WTC11 (cell line): ENCODE measurements around the gene FANK1. TPM values are rescaled to one million over a fixed set of nuclear protein-coding genes. Genes with fewer than 3 reads are reported as not detected.

Experiments used
- ATAC-seq: fragments of 200-7000 bp; cut with Tn5 transposase; 2 replicates; pipeline ENCODE4 v1.10.0; 2021; ENCODE audit warnings: mild to moderate bottlenecking, moderate library complexity
- CTCF ChIA-PET: fragments of 300-600 bp; sonication (Branson Sonifier 250); formaldehyde crosslinking; loops from one replicate; lab custom pipeline; 2021; ENCODE audit warnings: antibody characterized with exemption; lab: Charles Lee
- POLR2A ChIA-PET: fragments of 350-600 bp; sonication (Branson Sonifier 250); formaldehyde crosslinking; loops from one replicate; lab custom pipeline; 2021; ENCODE audit warnings: antibody characterized with exemption; lab: Charles Lee
- DNase-seq: peaks from one replicate; pipeline ENCODE4 v3.0.0; 2021; ENCODE audit warnings: low spot score
- H3K27ac Mint-ChIP-seq: 2 replicates; pipeline ENCODE4 v1.8.0; 2021; ENCODE audit warnings: mixed read lengths
- H3K27me3 Mint-ChIP-seq: 2 replicates; pipeline ENCODE4 v1.8.0; 2021; ENCODE audit warnings: low read depth, mild to moderate bottlenecking, moderate library complexity, mixed read lengths
- H3K36me3 Mint-ChIP-seq: 2 replicates; pipeline ENCODE4 v1.8.0; 2021; ENCODE audit warnings: mixed read lengths
- H3K4me1 Mint-ChIP-seq: 2 replicates; pipeline ENCODE4 v1.8.0; 2022; ENCODE audit warnings: mixed read lengths
- H3K4me3 Mint-ChIP-seq: 2 replicates; pipeline ENCODE4 v1.8.0; 2021; ENCODE audit warnings: mild to moderate bottlenecking, moderate library complexity, mixed read lengths
- H3K9me3 Mint-ChIP-seq: 2 replicates; pipeline ENCODE4 v1.8.0; 2021; ENCODE audit warnings: mixed read lengths
- E2F4 ChIP-seq: sonication (generic); formaldehyde crosslinking; IDR thresholded peaks from 2 replicates; pipeline ENCODE4 v1.8.1; 2022; ENCODE audit warnings: low read depth, mild to moderate bottlenecking, moderate library complexity, missing genetic modification reagents, borderline replicate concordance
- FOXP4 ChIP-seq: sonication (generic); formaldehyde crosslinking; IDR thresholded peaks from 2 replicates; pipeline ENCODE4 v1.8.0; 2022; ENCODE audit warnings: mild to moderate bottlenecking, missing genetic modification reagents
- JUN ChIP-seq: sonication (generic); formaldehyde crosslinking; IDR thresholded peaks from 2 replicates; pipeline ENCODE4 v1.8.0; 2023; ENCODE audit warnings: mild to moderate bottlenecking, missing genetic modification reagents
- MYBL2 ChIP-seq: sonication (generic); formaldehyde crosslinking; IDR thresholded peaks from 2 replicates; pipeline ENCODE4 v1.8.1; 2023; ENCODE audit warnings: mild to moderate bottlenecking, moderate library complexity, missing genetic modification reagents
- OVOL2 ChIP-seq: fragments of 250-450 bp; sonication (Bioruptor Pico); IDR thresholded peaks from 2 replicates; pipeline ENCODE4 v1.9.0; 2021; ENCODE audit warnings: mild to moderate bottlenecking, borderline replicate concordance
- RELA ChIP-seq: sonication (generic); formaldehyde crosslinking; IDR thresholded peaks from 2 replicates; pipeline ENCODE4 v1.8.1; 2022; ENCODE audit warnings: missing genetic modification reagents, mild to moderate bottlenecking, borderline replicate concordance
- SMAD4 ChIP-seq: sonication (generic); formaldehyde crosslinking; IDR thresholded peaks from 2 replicates; pipeline ENCODE4 v1.8.0; 2022; ENCODE audit warnings: mild to moderate bottlenecking, missing genetic modification reagents
- SP1 ChIP-seq: sonication (generic); formaldehyde crosslinking; conservative IDR thresholded peaks from 2 replicates; pipeline ENCODE4 v1.8.1; 2022; ENCODE audit warnings: missing genetic modification reagents
- STAT6 ChIP-seq: sonication (generic); formaldehyde crosslinking; conservative IDR thresholded peaks from 2 replicates; pipeline ENCODE4 v1.8.1; 2023; ENCODE audit warnings: mild to moderate bottlenecking, low read depth, missing genetic modification reagents, moderate library complexity
- ZNF138 ChIP-seq: sonication (generic); formaldehyde crosslinking; conservative IDR thresholded peaks from 2 replicates; pipeline ENCODE4 v1.8.1; 2022; ENCODE audit warnings: mild to moderate bottlenecking, moderate library complexity, missing genetic modification reagents
- ZNF671 ChIP-seq: fragments of 250-450 bp; sonication (Bioruptor Pico); IDR thresholded peaks from 2 replicates; pipeline ENCODE4 v1.8.0; 2021; ENCODE audit warnings: mild to moderate bottlenecking
- total RNA-seq: library from RNA; stranded (reverse); gene quantifications from 3 replicates; pipeline ENCODE4 v1.2.3, GENCODE V29; 2021
- TF ChIP-seq, protein P1 (sequence below): sonication (generic); formaldehyde crosslinking; IDR thresholded peaks from 2 replicates; pipeline ENCODE4 v1.8.0; 2023; ENCODE audit warnings: missing genetic modification reagents, mild to moderate bottlenecking, borderline replicate concordance
- TF ChIP-seq, protein P2 (sequence below): sonication (generic); formaldehyde crosslinking; IDR thresholded peaks from 2 replicates; pipeline ENCODE4 v1.8.1; 2023; ENCODE audit warnings: mild to moderate bottlenecking, missing genetic modification reagents, moderate library complexity
- TF ChIP-seq, protein P3 (sequence below): sonication (generic); formaldehyde crosslinking; IDR thresholded peaks from 2 replicates; pipeline ENCODE4 v1.8.1; 2023; ENCODE audit warnings: mild to moderate bottlenecking, missing genetic modification reagents

The FANK1 gene
- total RNA-seq, 1 experiment from 2014 or later: 3.4 TPM

DNA sequence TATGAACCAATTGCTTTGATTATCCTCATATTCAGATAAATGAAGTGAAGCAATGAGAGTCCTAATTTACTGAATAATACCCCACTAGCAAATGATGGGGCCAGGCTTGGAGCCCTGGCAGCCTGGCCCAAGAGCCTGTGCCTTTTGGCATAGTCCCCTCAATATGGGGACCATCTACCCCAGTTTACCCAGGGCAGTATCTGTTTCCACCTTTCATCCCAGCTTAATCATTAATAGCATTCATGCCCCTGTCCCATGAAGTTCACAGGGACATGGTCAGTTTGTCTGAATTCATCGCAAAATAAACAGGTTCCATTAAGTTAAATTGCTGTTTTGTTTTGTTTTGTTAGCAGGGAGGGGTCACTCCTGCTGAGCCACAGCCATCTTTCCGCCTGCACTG lies 47.5 kb upstream of the FANK1 start:
- TF ChIP-seq MYBL2 (CRISPR knock-in tag) (no peak), OVOL2 (CRISPR knock-in tag) (no peak), ZNF138 (CRISPR knock-in tag) (no peak), STAT6 (CRISPR knock-in tag) (no peak), JUN (CRISPR knock-in tag) (no peak), ZNF671 (CRISPR knock-in tag) (no peak), RELA (no peak), FOXP4 (CRISPR knock-in tag) (no peak), E2F4 (no peak)
- TF ChIP-seq, protein P1, sequence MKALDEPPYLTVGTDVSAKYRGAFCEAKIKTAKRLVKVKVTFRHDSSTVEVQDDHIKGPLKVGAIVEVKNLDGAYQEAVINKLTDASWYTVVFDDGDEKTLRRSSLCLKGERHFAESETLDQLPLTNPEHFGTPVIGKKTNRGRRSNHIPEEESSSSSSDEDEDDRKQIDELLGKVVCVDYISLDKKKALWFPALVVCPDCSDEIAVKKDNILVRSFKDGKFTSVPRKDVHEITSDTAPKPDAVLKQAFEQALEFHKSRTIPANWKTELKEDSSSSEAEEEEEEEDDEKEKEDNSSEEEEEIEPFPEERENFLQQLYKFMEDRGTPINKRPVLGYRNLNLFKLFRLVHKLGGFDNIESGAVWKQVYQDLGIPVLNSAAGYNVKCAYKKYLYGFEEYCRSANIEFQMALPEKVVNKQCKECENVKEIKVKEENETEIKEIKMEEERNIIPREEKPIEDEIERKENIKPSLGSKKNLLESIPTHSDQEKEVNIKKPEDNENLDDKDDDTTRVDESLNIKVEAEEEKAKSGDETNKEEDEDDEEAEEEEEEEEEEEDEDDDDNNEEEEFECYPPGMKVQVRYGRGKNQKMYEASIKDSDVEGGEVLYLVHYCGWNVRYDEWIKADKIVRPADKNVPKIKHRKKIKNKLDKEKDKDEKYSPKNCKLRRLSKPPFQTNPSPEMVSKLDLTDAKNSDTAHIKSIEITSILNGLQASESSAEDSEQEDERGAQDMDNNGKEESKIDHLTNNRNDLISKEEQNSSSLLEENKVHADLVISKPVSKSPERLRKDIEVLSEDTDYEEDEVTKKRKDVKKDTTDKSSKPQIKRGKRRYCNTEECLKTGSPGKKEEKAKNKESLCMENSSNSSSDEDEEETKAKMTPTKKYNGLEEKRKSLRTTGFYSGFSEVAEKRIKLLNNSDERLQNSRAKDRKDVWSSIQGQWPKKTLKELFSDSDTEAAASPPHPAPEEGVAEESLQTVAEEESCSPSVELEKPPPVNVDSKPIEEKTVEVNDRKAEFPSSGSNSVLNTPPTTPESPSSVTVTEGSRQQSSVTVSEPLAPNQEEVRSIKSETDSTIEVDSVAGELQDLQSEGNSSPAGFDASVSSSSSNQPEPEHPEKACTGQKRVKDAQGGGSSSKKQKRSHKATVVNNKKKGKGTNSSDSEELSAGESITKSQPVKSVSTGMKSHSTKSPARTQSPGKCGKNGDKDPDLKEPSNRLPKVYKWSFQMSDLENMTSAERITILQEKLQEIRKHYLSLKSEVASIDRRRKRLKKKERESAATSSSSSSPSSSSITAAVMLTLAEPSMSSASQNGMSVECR (CRISPR knock-in tag): no peak
- TF ChIP-seq, protein P2, sequence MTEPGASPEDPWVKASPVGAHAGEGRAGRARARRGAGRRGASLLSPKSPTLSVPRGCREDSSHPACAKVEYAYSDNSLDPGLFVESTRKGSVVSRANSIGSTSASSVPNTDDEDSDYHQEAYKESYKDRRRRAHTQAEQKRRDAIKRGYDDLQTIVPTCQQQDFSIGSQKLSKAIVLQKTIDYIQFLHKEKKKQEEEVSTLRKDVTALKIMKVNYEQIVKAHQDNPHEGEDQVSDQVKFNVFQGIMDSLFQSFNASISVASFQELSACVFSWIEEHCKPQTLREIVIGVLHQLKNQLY (CRISPR knock-in tag): no peak
- TF ChIP-seq, protein P3, sequence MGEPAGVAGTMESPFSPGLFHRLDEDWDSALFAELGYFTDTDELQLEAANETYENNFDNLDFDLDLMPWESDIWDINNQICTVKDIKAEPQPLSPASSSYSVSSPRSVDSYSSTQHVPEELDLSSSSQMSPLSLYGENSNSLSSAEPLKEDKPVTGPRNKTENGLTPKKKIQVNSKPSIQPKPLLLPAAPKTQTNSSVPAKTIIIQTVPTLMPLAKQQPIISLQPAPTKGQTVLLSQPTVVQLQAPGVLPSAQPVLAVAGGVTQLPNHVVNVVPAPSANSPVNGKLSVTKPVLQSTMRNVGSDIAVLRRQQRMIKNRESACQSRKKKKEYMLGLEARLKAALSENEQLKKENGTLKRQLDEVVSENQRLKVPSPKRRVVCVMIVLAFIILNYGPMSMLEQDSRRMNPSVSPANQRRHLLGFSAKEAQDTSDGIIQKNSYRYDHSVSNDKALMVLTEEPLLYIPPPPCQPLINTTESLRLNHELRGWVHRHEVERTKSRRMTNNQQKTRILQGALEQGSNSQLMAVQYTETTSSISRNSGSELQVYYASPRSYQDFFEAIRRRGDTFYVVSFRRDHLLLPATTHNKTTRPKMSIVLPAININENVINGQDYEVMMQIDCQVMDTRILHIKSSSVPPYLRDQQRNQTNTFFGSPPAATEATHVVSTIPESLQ: no peak
- Mint-ChIP-seq H3K27me3 (no peaks in the 10 kb centered on the region), H3K4me3 (no peak overlapping the region), H3K36me3 (peaks cover 44% of the 10 kb centered on the region), H3K4me1 (no peaks in the 10 kb centered on the region), H3K9me3 (0 out of 2 replicates have a peak, but pooled peaks cover 3% of the 10 kb centered on the region), H3K27ac (no peak overlapping the region)
- POLR2A ChIA-PET: no interaction called here
- DNase-seq (no peak), ATAC-seq (no peak)
- CTCF ChIA-PET: no interaction called here

- POLR2A ChIA-PET: no interaction called here
- CTCF ChIA-PET: no interaction called here
Observed at GRCh38 chr10:125849448-125849847, 46.9 kb upstream of the FANK1 start.

More at GRCh38 chr10:125849448-125849847, 46.9 kb upstream of the FANK1 start:
- H3K9me3 Mint-ChIP-seq: 0 out of 2 replicates have a peak, but pooled peaks cover 3% of the 10 kb centered on the region
- DNase-seq (no peak), ATAC-seq (no peak)
- no peak for TF ChIP-seq JUN (CRISPR knock-in tag)
- no peak for TF ChIP-seq SMAD4 (CRISPR knock-in tag)
- TF ChIP-seq SP1: no peak
- no peak overlapping the region for H3K27ac Mint-ChIP-seq
- no peaks in the 10 kb centered on the region for H3K4me1 Mint-ChIP-seq
- H3K36me3 Mint-ChIP-seq: peaks cover 44% of the 10 kb centered on the region
- no peak overlapping the region for H3K4me3 Mint-ChIP-seq
- no peaks in the 10 kb centered on the region for H3K27me3 Mint-ChIP-seq
